ENCODE measurements around the gene NDUFS3.

Gene NDUFS3

GRCh38 chr11:47589118-47589517 lies 10.2 kb downstream of the NDUFS3 start:
- in situ Hi-C loops (cut with MboI; ENCODE audit: low sequenced_read_pairs) = no loop called here

GRCh38 chr11:47589584-47589976 lies 10.7 kb downstream of the NDUFS3 start:
- in situ Hi-C loops (cut with MboI; ENCODE audit: low sequenced_read_pairs) = no loop called here

GRCh38 chr11:47589977-47590861 lies 11.3 kb downstream of the NDUFS3 start:
- in situ Hi-C loops (cut with MboI; ENCODE audit: low sequenced_read_pairs) = no loop called here

- in situ Hi-C loops (cut with MboI; ENCODE audit: low sequenced_read_pairs) = no loop called here
These were observed 12.9 kb downstream of the NDUFS3 start for GRCh38 chr11:47591764-47592163.

GRCh38 chr11:47592251-47592650 lies 13.4 kb downstream of the NDUFS3 start:
- in situ Hi-C loops (cut with MboI; ENCODE audit: low sequenced_read_pairs) = no loop called here

- in situ Hi-C loops (cut with MboI; ENCODE audit: low sequenced_read_pairs) = no loop called here
These were observed 14.1 kb downstream of the NDUFS3 start for GRCh38 chr11:47592970-47593369.

GRCh38 chr11:47593492-47593933 lies 14.6 kb downstream of the NDUFS3 start:
- in situ Hi-C loops (cut with MboI; ENCODE audit: low sequenced_read_pairs) = no loop called here

- in situ Hi-C loops (cut with MboI; ENCODE audit: low sequenced_read_pairs) = no loop called here
These were observed 15.3 kb downstream of the NDUFS3 start, which contains the start of gene C1QTNF4 for GRCh38 chr11:47593934-47594855. Gene C1QTNF4 (minus strand): TSS chr11:47594411. CDS start chr11:47590810, 3,601 bp downstream.

GRCh38 chr11:47595029-47595428 lies 16.2 kb downstream of the NDUFS3 start:
- in situ Hi-C loops (cut with MboI; ENCODE audit: low sequenced_read_pairs) = no loop called here

- in situ Hi-C loops (cut with MboI; ENCODE audit: low sequenced_read_pairs) = no loop called here
These were observed 17.1 kb downstream of the NDUFS3 start for GRCh38 chr11:47595967-47596366.

GRCh38 chr11:47599902-47600301 lies 21.0 kb downstream of the NDUFS3 start:
- in situ Hi-C loops (cut with MboI; ENCODE audit: low sequenced_read_pairs) = no loop called here

GRCh38 chr11:47603295-47603694 lies 24.4 kb downstream of the NDUFS3 start:
- in situ Hi-C loops (cut with MboI; ENCODE audit: low sequenced_read_pairs) = no loop called here

GRCh38 chr11:47605921-47606320 lies 27.0 kb downstream of the NDUFS3 start:
- in situ Hi-C loops (cut with MboI; ENCODE audit: low sequenced_read_pairs) = no loop called here

- in situ Hi-C loops (cut with MboI; ENCODE audit: low sequenced_read_pairs) = no loop called here
These were observed 27.9 kb downstream of the NDUFS3 start for GRCh38 chr11:47606731-47607130.

GRCh38 chr11:47607380-47607779 lies 28.5 kb downstream of the NDUFS3 start:
- in situ Hi-C loops (cut with MboI; ENCODE audit: low sequenced_read_pairs) = no loop called here

GRCh38 chr11:47609675-47610074 lies 30.8 kb downstream of the NDUFS3 start:
- in situ Hi-C loops (cut with MboI; ENCODE audit: low sequenced_read_pairs) = no loop called here

GRCh38 chr11:47611348-47611794 lies 32.5 kb downstream of the NDUFS3 start:
- in situ Hi-C loops (cut with MboI; ENCODE audit: low sequenced_read_pairs) = no loop called here

GRCh38 chr11:47615249-47615648 lies 36.4 kb downstream of the NDUFS3 start:
- in situ Hi-C loops (cut with MboI; ENCODE audit: low sequenced_read_pairs) = no loop called here

- in situ Hi-C loops (cut with MboI; ENCODE audit: low sequenced_read_pairs) = no loop called here
These were observed 38.0 kb downstream of the NDUFS3 start for GRCh38 chr11:47616726-47617416.

GRCh38 chr11:47617417-47617809 lies 38.5 kb downstream of the NDUFS3 start:
- in situ Hi-C loops (cut with MboI; ENCODE audit: low sequenced_read_pairs) = no loop called here

- in situ Hi-C loops (cut with MboI; ENCODE audit: low sequenced_read_pairs) = no loop called here
These were observed 42.0 kb downstream of the NDUFS3 start for GRCh38 chr11:47620836-47621378.

Data from HL-60/S4 treated with phorbol 12-myristate 13-acetate at 8.2 ng/mL for 4 days and 3 days (cell line).